ENCODE results near the gene RUNX3.

Gene RUNX3

GRCh38 chr1:24881034-24881433 is 49.0 kb downstream of the RUNX3 start:
- no peak for DNase-seq (ENCODE audit: low read depth)

- DNase-seq (ENCODE audit: low read depth), result peak; percentile 41
These were observed 51.0 kb downstream of the RUNX3 start for GRCh38 chr1:24878775-24879742.

GRCh38 chr1:24878045-24878444 is 52.0 kb downstream of the RUNX3 start:
- DNase-seq (ENCODE audit: low read depth), result no peak

GRCh38 chr1:24875991-24876506 is 54.0 kb downstream of the RUNX3 start:
- DNase-seq (ENCODE audit: low read depth), result no peak

GRCh38 chr1:24875257-24875656 is 54.8 kb downstream of the RUNX3 start:
- no peak for DNase-seq (ENCODE audit: low read depth)

- DNase-seq (ENCODE audit: low read depth), result no peak
These were observed 55.4 kb downstream of the RUNX3 start for GRCh38 chr1:24874611-24875234.

GRCh38 chr1:24874056-24874455 is 56.0 kb downstream of the RUNX3 start:
- no peak for DNase-seq (ENCODE audit: low read depth)

- DNase-seq (ENCODE audit: low read depth), result no peak
These were observed 56.9 kb downstream of the RUNX3 start for GRCh38 chr1:24873148-24873547.

GRCh38 chr1:24872061-24872850 is 57.8 kb downstream of the RUNX3 start:
- DNase-seq (ENCODE audit: low read depth), result no peak

- no peak for DNase-seq (ENCODE audit: low read depth)
These were observed 58.7 kb downstream of the RUNX3 start for GRCh38 chr1:24871306-24871901.

GRCh38 chr1:24870551-24871195 is 59.4 kb downstream of the RUNX3 start:
- no peak for DNase-seq (ENCODE audit: low read depth)

GRCh38 chr1:24868016-24868875 is 61.8 kb downstream of the RUNX3 start:
- DNase-seq (ENCODE audit: low read depth), result no peak

GRCh38 chr1:24867084-24867870 is 62.8 kb downstream of the RUNX3 start:
- DNase-seq (ENCODE audit: low read depth), result no peak

- no peak for DNase-seq (ENCODE audit: low read depth)
These were observed 63.6 kb downstream of the RUNX3 start for GRCh38 chr1:24866211-24867083.

- DNase-seq (ENCODE audit: low read depth), result no peak
These were observed 64.5 kb downstream of the RUNX3 start for GRCh38 chr1:24865587-24865986.

GRCh38 chr1:24865168-24865567 is 64.9 kb downstream of the RUNX3 start:
- DNase-seq (ENCODE audit: low read depth), result no peak

GRCh38 chr1:24864370-24864777 is 65.7 kb downstream of the RUNX3 start:
- DNase-seq (ENCODE audit: low read depth), result no peak

- DNase-seq (ENCODE audit: low read depth), result no peak
These were observed 67.1 kb downstream of the RUNX3 start for GRCh38 chr1:24862775-24863483.
